HS-5 (cell line): ENCODE measurements around the gene EXOG.

Experiments
- DNase-seq: peaks from one replicate; pipeline ENCODE4 v3.0.0-alpha.2; 2012; ENCODE audit warnings: low read depth

Gene EXOG

DNA sequence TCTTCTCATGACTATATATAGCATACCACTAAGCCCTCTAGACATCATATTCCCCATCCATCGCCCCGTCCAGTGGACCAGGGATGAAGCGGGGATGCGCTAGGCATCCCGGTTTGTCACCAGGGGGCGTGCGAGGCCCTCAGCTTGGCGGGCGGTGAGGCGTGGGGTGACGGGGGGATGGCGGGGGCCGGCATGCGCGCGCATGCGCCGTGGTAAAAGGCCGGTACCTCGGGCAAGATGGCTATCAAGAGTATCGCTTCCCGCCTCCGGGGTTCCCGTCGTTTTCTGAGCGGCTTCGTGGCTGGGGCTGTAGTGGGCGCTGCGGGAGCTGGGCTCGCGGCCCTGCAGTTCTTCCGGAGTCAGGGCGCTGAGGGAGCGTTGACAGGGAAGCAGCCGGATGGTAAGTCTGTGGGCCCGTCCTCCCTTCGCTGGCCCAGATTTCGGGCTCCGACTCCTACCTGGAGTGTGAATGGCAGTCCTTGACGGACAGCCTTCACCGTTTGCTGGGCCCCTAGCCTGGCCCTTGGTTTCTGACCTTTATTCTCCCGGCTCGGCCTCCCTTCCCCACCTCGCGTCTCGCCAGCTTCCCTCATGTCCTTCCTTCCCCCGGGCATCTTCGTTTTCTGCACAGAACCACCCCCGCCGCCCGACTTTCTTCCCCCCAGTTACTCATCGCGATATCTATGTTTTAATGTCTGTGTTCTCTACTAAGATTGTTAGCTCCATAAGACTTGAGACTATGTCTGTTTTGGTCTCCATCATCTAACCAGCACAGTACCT lies at the start of gene EXOG:
EXOG (plus strand) TSS at position 210 of the 780 bp plus-strand sequence; CDS start at position 238, 28 bp downstream.
- peak; percentile 65 for DNase-seq

DNA sequence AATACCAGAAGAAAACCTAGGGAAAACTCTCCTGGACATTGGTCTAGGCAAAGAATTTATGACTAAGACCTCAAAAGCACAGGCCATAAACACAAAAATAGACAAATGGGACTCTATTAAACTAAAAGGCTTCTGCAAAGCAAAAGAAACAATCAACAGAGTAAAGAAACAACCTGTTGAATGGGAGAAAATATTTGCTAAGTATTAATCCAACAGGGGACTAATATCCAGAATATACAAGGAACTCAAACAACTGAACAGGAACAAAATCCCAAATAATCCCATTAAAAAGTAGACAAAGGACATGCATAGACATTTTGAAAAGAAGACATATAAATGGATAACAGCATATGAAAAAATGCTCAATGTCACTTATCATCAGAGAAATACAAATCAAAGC lies 49.3 kb upstream of the EXOG start:
- no peak for DNase-seq

- no peak for DNase-seq
These were observed 45.3 kb upstream of the EXOG start for GRCh38 chr3:38450853-38451252.

DNA sequence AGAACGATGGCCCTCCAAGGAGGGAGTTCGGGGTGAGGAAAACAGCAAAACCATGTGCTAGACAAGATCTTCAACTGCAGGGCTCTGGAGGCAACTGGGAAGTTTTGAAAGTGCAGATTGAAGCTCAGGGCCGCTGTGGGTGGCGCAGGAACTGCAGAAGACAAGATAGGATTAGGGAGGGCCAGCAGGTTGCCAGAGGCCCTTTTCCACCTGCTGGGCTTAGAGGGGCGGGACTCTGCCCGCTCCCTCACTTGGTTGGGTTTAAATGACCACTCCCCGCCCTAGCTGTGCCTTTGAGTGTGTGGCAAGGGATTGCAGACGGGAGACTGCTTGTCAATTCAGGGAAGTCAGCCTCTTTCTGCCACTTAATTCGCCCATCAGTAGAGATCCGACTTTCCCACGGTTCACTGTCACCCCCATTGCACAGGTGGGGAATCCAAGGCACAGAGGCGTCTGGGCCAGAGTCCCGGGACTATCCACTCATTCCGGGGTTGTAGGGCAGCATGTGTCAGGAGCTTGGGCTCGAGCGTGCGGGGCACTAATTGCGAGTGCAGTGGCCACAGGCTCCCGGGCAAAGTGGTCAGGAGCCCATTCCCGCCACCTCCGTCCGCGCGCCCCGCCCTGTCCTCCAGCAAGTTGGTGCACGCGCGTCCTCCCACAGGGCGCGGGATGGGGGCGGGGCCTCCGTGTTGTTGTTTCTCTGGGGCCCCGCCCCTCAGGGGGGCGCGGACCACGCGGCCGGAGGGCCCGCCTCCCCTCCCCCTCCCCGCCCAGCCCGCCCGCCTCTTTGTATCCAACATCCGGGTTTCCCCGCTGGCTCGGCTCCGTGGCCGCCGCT lies 42.8 kb upstream of the EXOG start, which contains the start of gene ACVR2B:
ACVR2B (plus strand) TSS at position 816 of the 838 bp plus-strand sequence. CDS start 433 bp downstream, outside the sequence.
- DNase-seq: peak; percentile 30

DNA sequence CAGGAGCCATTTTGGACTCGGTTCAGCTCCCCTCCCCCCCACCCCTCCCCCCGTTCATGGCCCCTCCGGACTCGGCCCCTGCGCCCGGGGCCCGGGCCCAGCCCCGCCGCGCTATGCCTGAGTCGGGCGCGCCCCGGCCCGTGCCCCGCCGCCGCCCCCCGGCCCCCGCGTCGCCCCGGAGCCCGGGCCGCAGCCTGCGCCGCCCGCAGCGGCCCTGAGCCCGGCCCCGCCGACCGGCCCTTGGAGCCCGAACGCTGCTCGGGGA lies 42.3 kb upstream of the EXOG start:
- DNase-seq: no peak

GRCh38 chr3:38454178-38454883 lies 41.8 kb upstream of the EXOG start:
- DNase-seq: no peak

DNA sequence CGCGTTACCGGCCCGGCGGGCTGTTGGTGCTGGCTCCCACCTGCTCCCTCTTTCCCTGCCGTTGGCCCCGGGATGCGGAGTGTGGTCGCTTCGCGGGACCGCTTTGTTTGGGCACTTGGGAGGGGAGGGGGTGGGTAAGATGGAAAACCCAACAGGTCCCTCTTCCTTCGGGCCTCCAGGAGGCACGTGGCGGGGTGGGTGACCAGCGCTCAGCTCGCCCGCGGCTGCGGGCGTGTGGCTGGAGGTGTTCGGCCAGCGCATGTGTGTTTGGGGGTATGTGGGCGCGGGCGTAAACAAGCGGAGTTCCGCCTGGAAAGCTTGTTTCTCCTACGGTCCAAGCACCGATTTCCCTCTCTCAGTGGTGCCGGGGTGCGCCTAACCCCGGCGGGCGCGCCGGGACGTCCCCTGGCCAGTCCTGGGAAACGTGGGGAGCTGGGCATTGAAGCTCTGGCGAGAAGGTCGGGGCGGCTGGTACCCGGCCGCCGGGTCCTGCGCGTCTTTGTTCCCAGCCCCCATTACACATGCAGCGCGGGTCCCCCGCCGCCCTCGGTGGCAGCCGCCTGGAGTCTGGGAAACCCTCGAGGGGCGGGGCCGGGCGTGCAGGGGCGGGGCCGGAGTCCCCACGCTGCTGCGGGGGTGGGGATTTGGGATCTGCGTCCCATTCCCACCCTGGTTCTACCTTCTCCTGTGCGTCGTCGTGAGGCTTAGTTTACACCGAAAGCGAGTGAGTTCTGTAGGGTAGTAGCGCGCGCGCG lies 41.1 kb upstream of the EXOG start:
- peak; percentile 25 for DNase-seq

GRCh38 chr3:38455639-38456430 lies 40.3 kb upstream of the EXOG start:
- no peak for DNase-seq

GRCh38 chr3:38457111-38458003 lies 38.8 kb upstream of the EXOG start:
- no peak for DNase-seq

- no peak for DNase-seq
These were observed 37.2 kb upstream of the EXOG start for GRCh38 chr3:38458796-38459498.

- no peak for DNase-seq
These were observed 36.6 kb upstream of the EXOG start for GRCh38 chr3:38459499-38460048.

- DNase-seq: no peak
These were observed 35.5 kb upstream of the EXOG start for GRCh38 chr3:38460377-38461270.

DNA sequence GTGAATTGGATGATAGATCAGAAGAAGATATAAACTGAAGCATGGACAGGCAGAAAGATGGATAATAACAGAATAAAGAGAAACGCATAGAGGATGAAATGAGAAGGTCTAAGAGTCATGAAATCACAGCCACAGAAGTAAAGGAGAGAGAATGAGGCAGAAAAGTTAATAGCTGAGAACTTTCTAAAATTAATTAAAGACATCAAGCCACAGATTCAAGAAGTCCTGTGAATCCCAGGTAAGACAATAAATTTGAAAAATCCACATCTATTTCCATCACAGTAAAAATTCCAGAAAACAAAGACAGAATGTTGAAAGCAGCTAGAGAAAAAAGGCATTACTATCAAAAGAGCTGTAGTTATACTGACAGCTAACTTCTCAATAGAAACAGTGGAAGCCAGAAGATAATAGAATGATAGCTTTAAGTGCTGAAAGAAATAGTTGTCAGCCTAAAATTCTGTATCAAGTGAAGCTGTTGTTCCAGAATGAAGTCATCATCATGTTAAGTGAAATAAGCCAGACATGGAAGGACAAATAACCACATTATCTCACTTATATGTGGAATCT lies 30.5 kb upstream of the EXOG start:
- DNase-seq: no peak

DNA sequence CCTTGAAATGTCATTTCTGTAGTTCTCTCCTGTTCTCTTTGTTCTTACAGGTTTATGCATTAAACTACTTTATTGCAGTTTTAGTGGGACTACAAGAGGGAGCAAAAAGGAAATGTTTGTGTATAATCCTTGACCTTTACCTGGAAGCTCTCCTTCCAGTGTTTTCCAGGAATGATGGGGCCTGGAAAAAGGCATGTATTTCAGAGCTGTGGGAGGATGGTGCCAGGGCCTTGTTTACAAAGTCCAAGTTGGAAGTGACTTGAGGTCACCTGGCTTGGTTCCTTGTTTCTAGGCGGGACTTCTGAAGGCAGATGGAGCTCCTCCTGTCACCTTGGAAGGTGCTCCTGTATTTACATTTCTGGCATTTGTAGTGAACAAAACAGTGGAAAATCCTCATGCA lies 27.4 kb upstream of the EXOG start:
- DNase-seq: no peak

DNA sequence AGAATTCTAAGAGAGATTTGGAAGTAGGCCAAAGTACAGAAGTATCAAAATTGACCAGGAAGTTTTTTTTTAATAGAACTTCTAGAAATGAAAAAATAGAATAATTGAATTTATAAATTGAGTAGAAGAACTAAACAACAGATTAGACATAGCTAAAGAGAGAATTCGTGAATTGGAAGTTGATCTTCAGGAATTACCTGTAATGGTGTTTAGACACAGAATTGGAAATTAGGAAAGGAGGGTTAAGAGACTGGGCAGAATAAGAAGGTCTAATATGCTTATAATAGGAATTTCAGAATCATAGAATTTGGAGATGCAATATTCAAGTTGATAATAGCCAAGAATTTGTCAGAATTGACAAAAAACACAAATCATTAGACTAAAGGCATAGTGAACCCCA lies 26.3 kb upstream of the EXOG start:
- no peak for DNase-seq

- no peak for DNase-seq
These were observed 24.8 kb upstream of the EXOG start for GRCh38 chr3:38471260-38471857.

- no peak for DNase-seq
These were observed 23.8 kb upstream of the EXOG start for GRCh38 chr3:38472342-38472741.
